SW 1271 (cell line): Measurements from ENCODE around the gene SPEF1.

Experiments
- DNase-seq, 2 experiments: peaks; one replicate each; lab custom pipeline; 2025; lab: John Stamatoyannopoulos, UW

The SPEF1 gene

DNA sequence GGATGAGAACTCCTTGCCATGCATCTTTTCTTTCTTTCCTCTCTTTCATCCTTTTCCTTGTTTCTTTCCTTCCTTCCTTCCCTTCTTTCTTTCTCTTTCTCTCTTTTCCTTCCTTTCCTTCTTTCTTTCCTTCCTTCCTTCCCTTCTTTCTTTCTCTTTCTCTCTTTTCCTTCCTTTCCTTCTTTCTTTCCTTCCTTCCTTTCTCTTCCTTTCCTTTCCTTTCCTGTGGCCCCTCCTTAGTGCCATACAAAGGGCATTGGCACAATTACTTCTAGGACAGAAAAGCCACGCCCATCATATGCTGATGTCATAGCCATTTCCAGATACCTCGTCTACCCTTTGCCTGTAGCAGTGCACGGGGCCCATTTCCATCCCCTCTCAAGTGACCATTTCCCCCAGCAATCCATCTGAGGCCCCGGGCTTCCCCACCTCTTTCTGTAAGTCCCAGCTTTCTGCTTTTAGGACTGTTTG is 7.5 kb upstream of the SPEF1 start:
- DNase-seq = peak in 1 of 2 experiments; percentile 43

DNA sequence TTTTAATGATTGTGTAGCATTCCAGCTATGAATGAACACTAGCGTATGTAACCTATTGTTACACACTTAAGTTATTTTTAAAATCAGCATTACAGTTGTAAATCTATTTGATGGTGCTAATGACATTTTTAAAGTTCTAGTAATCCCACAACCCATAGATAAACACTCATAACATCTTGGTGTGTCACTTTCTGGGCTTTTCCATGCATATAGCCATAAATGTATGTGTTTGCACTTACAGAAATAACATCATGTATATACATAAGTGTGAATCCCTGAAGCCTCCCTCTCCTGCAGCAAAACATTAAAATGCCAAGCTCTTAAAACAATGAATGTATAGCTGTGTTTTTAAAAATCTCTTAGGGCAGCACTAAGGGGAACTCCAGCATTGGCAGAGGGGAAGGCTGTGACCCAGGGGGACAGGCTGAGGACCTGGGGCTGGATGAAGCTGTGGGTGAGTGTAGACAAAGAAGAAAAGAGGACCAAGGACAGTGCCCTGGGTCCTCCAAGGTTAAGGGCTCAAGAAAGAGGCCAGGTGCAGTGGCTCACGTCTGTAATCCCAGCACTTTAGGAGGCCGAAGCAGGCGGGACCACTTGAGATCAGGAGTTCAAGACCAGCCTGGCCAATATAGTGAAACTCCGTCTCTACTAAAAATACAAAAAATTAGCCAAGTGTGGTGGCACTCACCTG is 6.2 kb upstream of the SPEF1 start:
- no peak for DNase-seq

DNA sequence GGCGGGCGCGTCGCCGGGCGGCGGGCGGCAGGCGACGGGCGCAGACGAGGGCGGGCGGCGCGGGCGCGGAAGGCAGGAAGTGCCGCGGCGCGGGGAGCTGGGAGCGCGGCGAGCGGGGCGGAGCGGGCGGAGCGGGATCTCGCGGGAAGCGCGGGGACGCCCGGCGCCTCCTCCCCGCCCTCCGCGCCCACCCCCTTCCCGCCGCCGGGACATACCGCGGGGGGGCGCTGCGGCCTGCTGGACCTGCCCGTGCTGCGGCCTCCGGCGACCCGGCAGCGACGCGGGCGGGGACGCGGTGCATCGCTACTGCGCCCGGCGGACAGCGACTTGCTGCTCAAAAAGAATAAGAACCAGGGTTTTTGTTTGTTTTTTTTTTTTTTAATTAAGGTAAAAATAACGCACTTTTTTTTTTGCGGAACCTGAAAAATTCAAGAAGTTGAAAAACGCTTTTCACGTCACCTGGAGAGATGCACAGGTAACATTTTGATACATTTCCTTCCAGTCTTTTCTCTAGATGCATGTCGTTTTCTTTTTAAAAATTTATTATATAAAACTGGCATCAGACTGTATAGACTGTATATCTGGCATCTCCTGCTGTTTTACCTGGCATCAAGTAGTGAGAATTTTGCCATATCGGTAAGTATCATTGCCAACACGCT is 5.5 kb upstream of the SPEF1 start, which contains the start of gene CENPB:
CENPB (minus strand) TSS at position 76 of the 659 bp plus-strand sequence. CDS start 257 bp downstream, outside the sequence.
- DNase-seq = peak; percentile 52 to 84

DNA sequence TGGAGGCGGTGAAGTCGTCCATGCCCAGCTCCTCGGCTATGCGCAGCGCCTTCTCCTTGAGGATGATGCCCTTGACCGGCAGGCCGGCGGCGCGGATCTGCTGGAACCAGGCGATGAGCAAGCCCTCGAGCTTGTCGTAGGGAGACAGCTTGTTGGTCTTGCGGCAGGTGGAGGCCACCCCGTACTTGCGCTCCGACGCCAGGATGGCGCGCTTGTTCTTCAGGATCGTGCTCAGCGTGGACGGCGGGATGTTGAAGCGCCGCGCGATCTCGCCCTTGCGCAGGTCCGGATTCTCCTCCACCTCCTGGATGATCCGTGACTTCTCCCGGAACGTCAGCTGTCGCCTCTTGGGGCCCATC is 4.9 kb upstream of the SPEF1 start:
- DNase-seq = peak in 1 of 2 experiments; percentile 54

DNA sequence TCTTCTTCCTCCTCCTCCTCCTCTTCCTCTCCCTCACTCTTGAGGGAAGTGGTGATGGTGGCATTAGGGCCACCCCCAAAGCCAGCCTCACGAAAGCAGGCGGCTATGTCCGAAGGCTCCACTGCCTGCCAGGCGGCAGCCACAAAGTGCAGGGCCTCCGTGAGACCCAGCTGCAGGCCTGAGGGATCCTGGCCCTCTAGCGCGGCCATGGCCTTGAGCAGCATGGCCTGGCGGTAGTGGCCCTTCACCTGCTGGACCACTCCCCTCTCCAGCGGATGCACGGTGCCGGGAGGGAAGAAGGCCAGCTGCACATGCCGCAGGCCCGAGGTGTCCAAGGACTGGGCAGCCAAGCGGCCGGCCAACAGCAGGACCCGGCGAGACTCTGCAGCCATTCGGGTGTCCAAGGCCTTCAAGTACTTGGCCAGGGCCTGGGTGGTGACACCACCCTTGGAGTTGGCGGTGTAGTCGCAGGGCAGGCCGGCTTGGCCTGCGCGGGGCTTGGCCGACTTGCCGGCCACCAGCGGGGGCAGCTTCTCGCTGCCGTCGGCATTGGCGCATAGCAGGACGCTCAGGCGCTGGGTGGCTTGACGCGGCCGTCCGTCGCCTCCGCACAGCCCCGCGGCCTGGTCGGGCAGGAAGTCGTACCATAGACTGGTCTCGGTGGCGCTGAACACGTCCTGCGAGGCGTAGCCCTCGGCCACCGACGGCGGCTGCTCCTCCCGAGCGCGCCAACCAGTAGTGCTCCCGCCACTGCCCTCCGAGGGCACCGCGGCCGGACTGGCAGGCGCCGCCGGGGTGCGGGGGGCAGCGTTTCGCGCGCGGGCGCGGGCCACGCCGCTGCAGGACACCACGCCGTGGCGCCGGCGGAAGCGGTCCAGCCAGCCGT is 4.2 kb upstream of the SPEF1 start:
- no peak for DNase-seq

DNA sequence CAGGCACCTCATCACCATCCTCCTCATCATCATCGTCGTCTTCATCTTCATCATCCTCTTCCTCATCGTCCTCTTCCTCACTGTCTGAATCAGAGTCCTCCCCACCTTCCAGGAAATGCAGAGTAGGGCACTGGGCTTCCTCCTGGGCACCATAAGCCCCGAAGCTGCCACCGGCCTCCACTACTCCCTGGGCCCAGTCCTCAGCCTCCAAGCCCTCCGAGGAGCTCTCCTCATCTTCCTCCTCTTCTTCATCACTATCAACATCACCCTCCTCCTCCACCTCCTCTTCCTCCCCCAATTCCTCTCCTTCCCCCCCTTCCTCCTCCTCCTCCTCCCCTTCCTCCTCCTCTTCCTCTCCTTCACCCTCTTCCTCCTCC is 3.6 kb upstream of the SPEF1 start:
- no peak for DNase-seq

DNA sequence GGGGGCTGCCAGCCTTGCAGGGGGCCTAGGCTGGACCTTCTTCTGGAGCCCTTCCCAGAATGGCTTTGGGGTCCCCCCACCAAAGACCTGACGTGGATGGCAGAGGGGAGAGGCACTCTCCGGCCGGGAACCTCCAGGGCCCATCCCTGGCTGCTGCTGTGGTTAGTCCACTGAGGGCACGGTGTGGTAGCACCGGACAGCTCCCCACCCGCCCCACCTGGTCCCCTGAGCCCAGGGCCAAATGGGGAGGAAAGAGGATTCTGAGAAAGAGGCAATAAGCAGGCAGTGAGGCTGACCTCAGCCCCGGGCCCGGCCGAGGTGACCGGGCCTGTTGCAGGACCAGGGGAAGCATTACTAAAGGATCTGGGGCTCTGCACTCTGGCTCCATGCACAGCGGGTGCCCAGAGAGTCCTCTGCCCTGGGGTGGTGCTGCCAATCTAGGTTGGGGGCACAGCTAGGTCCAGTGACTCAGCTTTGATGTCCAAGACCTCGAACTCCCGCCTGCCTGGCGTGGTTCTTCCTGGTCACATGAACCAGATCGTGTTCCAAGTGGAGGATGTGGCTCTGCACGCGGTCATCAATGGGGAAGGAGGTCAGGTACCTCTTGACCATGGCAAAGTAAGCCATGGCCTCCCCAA is 3.1 kb upstream of the SPEF1 start:
- DNase-seq = no peak

DNA sequence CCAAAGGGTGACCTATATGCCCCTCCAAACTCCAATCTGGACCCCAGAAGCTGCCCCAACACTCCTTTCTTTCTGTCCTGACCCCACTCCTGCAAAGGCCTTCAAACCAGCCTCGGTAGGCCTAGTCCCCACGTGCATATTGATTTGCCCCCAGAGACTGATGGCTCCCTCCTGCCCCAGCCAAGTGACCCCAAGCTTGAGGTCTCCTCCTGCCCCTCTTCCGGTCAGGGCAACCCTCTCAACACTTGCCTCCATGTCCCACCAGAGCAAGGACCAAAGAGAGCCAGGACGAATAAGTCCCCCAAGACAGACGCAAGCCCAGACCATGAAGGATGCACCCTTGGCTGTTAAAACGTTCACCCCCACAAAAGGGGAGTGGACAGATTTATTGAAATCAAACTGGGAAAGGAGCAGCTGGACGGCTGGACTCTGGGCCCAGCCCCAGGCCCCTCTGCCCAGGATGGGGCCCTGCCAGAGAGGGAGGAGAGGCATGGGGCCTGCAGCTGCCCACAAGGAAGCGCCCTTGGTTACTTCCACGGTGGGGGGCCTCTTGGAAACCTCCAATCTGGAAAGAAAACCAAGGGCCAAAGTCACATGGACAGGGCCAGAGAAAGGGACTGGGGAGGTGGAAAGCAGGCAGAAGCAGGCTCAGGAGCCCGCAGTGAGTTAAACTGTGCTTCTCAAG is 2.4 kb upstream of the SPEF1 start:
- no peak for DNase-seq

DNA sequence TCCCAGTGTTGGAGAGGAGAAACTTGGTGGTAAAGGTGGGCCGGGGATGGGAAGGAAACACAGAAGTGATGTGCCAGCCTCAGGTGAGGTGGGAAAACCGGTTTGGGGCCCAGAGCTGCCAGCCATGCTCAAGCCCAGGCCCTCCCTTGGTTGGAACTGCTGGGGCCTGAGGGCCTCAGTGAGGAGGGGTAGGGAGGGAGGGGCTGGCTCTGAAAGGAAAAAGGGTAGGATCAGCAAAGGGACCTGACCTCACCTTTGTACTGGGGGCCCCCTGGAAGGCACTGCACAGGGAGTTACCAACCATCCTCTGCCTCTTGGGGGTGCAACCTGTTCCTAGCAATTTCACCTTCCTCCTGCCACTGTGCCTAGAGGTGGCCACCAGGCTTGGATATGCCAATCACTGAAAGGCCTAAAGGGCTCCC is 1.8 kb upstream of the SPEF1 start:
- DNase-seq = no peak

DNA sequence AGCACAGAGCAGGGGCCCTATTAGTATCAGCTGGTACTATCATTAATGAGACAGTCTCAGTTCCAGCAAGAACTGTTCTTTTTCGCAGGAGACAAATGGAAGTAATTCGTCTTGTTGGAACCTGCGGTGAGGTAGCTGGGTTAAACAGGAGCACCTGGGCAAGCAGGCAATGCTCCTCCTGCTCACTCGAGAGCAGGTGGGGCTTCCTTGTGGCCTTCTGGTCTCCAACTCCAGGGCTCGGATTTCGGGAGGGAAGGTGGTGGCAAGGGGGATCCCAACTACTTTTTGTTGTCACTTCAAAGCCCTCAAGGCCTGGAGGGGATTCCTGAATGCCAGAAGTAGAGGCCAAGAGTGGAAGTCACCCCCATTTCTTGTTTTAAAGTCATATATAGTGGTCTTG is 1.3 kb upstream of the SPEF1 start:
- no peak for DNase-seq

DNA sequence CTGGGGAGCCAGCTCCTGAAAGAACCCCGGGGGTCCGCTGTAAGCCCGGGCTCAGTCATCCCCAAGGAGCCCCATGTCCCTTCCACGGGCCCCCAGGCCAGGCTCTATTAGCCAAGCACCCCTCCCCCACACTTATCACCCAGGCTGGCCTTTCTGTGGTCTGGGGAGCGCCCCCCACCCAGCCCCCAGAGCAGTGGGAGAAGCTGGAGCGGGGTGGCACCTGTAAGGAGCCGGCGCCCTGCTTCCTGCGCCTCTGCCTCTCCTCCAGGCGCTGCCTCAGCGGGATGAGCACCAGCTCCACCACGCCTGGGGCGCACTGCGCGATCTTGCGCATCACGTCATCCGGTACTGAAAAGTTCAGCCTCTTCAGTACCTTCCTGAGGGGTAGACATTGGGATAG is 2.3 kb downstream of the SPEF1 start:
- no peak for DNase-seq

DNA sequence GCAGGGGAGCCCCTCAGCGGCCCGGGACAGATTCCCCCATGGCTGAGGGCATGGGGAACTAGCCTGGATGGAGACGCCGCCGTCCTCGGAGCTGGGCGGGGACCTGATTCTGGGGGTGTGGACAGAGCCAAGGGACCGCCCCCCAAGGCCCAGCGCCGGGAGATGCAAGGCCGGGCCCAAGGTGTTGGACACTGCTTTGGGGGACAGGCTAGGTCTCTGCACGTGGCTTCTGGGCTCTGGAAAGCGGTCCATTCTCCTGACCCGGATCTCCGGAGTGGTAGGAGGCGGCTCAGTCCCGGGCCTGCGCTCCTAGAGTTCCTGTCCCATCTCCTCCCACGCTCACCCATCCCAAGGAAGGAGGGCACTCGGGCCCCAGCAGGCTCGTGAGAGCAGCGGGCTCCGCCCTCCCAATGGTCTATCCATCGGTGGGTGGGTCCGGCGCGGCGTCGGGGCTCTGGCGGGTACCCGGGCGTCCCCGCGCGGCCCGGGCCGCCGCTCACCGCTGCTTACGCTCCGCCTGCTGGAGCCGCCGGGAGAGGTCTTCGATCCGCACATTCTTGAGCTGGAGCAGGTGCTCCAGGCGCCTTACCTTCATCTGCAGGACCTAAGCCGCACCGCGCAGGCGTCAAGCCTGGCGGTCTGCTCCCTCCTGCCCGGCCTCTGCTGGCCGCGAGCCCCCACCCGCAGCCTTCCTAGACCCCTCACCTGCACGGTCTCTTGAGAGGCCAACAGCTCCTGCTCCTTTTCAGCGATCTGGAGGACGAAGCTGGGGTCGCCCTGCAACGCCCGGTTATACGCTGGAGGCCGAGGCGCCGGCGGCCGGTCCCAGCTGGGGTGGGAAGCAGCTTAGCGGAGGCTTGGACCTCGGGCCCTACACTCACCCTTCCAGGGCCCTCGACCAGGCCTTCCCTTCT is 3.3 kb downstream of the SPEF1 start:
- DNase-seq = no peak

DNA sequence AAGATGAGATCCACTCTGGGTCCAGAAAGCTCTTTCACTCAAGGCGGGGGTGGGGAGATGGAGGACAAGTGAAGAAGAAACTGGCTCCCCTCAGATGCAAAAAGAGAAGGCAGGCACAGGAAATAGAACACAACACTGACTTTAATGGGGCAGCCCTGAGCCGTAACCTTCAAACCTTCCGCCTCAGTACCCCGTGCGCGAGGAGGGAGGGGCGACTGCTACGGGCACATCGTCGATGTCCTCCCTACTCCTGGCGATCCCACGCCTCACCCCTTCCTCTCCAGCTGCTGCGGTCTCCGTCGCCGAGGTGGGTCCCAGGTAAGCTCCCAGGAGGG is 3.9 kb downstream of the SPEF1 start:
- no peak for DNase-seq

DNA sequence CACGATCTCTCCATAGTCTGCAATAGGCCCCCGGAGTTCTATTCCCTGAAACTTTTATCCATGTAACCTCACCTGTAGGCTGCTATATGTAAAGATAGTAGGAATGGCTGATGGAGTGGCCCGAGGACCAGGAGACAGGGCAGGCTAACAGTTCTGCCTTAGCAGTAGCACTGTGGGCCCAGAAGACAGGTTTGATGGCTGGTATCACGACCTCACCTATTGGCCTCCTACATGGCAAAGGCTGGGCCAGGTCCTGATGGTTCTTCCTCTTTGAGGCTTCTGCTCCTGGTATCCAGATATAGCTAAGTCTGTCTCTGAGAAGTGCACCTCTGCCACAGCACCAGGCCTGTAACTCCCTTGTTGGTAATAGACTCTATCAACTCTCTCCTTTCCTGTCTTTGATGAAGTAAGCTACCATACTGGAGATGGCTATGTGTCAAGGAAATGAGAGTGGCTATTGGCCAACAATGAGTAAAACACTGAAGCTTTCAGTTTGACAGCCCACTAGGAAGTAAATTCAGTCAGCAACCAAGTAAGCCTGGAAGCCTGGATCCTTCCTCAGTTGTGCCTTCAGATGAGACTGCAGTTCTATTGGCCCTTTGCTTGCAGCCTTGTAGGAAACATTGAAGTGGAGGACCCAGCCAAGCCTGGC is 5.7 kb downstream of the SPEF1 start:
- DNase-seq = no peak

DNA sequence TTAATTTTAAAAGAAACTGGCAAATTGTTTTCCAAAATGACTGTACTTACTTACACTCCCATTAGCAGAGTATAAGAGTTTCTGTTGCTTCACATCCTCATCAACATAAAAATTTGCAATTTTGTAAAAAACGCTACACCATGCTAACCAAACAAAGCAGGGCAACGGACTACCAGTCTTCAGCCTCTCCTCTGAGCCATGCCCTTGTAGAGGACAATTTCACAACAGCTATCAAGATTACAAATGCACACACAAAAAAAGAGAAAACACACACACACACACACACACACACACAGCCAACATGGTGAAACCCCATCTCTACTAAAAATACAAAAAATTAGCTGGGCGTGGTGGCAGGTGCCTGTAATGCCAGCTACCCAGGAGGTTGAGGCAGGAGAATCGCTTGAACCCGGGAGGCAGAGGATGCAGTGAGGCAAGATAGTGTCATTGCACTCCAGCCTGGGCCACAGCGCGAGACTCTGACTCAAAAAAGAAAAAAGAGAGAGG is 9.6 kb downstream of the SPEF1 start:
- DNase-seq = no peak

DNA sequence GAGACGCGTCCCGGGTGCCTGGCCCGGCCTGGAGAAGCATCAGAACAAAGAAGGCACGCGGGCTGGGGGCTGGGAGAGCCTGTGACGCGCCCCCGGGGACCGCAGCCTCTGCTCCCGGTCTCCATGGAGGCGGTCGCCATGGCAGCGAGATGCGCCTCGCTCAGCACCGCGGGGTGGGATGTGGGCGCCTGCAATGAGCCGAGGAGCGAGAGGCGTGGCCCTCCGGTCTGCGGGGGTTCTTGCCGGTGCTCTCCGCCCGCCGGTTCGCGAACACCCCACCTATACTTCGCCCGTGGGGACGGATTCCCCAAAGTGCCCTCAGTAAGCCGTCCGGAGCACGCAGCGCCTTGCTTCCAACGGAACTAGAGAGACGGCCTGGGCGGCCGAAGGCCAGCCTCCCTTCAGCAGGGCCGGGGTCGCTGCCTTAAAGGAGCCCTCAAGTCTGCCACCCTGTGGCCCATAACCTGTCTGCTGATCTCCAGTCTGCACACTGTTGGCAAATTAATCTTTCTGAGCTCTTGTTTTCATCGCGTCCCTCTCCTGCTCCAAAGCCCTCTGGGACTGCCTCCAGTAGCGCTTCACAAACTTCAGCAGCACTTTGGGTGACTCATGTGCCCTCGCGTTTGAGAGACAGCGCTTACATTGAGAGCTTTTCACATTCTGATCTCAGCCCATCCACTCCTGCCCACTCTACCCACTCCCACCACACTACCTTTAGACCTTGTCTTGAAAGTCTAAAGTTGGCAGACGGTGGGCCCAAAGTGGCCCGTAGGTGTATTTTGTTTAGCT is 12.7 kb downstream of the SPEF1 start:
- DNase-seq = peak; percentile 40 to 81

DNA sequence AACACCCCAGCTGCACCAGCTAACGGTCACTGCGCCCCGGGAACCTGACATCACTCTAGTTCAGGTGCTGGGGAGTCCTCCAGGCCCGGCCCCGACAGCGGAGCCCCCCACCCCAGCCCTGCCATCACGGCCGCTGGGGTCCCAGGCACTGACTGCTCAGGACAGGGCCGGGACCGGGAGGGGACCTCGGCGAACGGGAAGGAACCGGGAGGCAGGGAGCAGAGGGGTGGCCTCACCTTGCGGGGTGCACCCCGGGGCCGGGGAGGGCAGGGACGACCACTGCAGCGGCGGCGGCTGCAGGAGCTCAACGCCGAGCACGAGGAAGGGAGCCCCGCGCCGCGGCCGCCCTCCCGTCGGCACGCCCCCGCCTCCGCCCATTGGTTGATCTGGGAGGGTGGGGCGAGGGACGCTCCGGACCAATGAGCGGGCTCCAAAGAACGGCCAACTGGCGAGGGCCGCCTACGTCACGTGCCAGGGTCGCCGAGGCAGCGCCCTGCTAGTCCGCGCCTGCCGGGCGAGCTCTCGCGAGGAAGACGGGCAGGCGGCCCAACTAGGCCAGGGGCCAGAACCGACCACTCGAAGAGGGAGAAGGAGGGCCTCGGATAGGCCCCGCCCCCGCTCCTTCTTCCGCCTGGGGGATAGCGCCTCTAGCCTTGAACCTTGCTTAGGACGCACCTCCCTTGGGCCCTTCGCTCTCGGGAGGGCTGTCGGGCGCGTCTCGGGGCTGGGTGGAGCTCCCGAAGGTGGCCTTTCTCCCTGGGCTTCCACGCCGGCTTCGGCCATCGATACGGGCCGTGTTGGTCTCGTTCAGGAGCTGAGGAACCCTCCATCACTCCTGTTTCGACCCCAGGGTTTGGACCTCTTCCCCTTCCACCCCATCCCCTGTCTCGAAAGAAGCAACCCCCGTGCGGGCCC is 13.6 kb downstream of the SPEF1 start, which contains the start of gene ADISSP:
ADISSP (minus strand) TSS at position 327 of the 915 bp plus-strand sequence. CDS start 7,653 bp downstream, outside the sequence.
- peak; percentile 97 to 99 for DNase-seq

DNA sequence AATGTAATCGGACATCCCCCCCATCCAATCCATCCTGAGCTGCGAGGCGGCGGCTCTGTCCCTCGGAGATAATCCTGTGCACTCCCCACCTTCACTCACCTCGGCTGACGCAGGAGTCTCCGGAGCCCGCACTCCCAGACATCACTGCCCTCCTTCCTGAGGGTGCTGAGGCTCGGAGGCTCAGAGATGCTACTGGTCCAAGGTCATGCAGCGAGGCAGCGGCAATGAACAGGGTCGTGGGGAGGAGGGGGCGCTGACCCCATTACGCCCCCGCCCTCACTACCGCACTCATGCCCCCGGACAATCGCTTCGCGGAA is 14.2 kb downstream of the SPEF1 start:
- DNase-seq = no peak
